A204.1 (cell line): Measurements from ENCODE around the gene PKD1L1.
"Not testable (repeated sequence)": the region's sequence is repeated elsewhere in the genome, so short reads cannot be mapped to it uniquely, and the experiment has no call there.

Experiments used
- FAIRE-seq: peaks from 2 replicates; lab custom pipeline; 2012; peaks lifted over from hg19 to GRCh38; lab: Jason Lieb, UNC

The PKD1L1 gene

DNA sequence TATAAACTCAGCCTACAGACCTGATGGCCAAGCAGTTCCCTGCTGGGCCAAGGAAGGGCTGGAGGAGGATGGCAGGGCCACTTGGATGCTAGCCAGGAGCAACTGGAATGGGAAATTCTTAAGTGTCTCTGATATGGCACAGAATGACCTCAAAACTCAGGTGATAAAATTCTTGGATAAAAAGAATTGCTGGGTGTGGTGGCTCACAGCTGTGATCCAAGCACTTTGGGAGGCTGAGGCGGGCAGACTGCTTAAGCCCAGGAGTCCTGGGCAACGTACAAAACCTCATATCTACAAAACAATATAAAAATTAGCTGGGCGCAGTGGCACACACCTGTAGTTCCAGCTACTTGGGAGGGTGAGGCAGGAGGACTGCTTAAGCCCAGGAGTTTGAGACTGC is 14.0 kb upstream of the PKD1L1 start:
- no peak for FAIRE-seq

DNA sequence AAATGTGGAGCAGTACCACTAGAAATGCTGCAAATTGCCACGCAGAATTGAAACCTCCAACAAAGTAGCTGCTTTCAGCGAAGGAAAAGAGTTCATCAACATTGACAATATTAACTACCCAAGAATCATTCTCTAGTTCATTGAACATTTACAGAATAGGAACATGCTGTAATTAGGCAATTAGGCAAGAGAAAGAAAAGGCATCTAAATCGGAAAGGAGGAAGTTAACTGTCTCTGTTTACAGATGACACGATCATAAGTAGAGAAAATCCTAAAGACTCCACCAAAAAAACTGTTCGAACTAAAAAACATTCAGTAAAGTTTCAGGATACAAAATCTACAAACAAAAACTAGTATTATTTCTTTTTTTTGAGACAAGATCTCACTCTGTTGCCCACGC is 8.9 kb upstream of the PKD1L1 start:
- FAIRE-seq = no peak

- FAIRE-seq = no peak
Observed at GRCh38 chr7:47956220-47956619, 8.0 kb upstream of the PKD1L1 start.

- FAIRE-seq = no peak
Observed at GRCh38 chr7:47954231-47954911, 6.1 kb upstream of the PKD1L1 start.

GRCh38 chr7:47953822-47954221 is 5.6 kb upstream of the PKD1L1 start:
- FAIRE-seq = no peak

- no peak for FAIRE-seq
Observed at GRCh38 chr7:47952224-47952623, 4.0 kb upstream of the PKD1L1 start.

DNA sequence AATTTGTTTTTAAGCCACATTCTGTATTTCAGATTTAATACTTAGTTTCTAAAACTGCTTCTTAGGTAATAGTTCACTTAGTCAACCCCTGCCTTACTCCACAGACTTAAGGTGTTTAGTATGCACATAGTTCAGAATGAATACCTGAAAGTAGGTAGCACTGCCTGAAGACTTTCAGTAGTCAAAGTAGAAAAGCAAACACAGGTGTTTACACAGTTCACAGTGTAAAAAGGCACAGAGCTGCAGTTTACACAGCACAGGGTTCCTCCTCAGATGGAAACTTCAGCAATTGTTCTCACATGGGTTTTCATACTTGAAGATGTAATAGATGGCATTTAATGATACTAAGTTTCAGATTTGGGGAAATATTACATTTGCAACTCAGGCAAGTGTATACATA is 3.1 kb upstream of the PKD1L1 start:
- no peak for FAIRE-seq

- FAIRE-seq = no peak
Observed at GRCh38 chr7:47950714-47951113, 2.4 kb upstream of the PKD1L1 start.

GRCh38 chr7:47949703-47950102 is 1.4 kb upstream of the PKD1L1 start:
- no peak for FAIRE-seq

DNA sequence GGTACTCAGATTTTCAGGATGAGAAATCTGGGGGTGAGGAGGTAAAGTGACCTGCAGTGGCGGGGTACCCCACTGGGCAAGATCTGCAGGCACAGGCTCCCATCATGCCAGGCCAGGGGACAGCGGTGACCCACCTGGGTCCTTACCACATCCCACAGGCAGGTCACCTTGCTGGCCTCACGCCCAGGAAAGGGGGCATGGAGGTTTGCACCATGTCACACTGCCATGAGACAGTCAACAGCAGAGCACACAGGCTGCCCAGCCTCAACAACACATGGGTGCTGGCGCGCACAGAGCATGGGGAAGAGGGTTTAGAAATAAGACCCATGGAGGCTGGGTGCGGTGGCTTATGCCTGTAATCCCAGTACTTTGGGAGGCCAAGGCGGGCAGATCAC is 914 bp downstream of the PKD1L1 start:
- FAIRE-seq = no peak

DNA sequence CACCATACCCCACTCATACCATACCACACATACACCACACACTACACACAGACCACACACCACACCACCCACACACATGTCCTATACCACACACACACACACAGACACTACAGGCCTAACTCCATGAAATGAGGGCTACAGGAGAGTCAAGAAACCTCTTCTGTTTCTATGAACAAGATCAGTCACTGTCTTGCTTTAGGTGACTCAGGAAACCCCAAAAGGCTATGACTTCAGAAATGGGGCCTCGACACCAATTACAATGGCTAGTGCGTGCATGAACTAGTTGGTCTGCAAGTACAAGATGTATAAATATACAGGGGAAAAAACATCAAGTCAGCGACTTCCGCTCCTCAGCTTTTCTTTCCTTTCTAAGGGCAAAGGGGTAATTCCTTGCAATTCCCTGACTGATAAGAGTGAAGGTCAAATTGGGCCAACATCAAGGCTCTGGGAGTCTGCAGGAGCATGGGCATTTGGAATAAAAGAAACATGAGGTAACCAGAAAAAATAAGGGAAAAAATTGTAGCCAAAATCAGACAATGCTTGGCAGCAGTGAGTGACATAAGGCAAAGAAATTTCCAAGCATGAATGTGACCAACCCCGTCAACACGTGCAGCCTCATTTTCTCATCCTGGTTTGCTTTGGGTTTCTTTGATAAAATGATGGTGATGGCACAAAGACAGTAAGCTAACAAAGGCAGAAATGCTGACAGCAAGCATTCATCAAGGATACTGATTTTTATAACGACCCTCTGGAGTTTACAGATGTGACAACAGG is 1.5 kb downstream of the PKD1L1 start:
- no peak for FAIRE-seq

DNA sequence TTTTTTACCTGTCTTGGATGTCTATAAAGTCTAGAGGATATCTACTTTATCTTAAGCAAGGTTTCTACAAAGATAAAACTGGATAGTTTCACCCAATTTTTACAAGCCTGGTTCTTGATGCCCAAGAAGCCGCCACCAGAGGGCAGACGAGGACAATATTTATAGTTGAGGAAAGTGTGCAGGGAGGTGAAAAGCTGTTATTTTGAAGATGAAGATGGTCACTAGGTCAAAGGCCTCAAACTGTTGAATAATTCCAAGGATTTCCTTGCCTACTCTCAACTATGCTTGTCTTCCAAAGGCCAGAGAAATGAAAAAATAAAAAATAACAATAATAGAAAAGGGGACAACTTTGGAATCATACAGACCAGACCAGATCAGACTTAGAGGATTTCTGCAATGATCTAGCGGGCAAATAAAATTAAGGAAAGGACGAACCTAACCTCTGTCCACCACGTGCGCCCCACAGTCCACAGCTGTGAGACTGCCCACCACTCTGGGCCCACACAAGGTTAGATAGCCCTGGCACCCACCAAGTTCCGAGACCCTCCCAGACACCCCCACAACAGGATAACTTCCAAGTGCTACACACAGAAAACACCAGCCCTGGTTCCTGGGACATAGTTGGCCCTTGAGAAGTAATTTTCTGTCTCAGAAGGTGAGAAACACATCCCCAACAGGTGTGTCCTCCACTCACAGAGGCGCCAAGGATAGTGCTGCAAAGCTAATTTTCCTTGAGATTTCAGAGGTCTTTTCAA is 2.8 kb downstream of the PKD1L1 start:
- peak; percentile 77 for FAIRE-seq

- no peak for FAIRE-seq
Observed at GRCh38 chr7:47944536-47945260, 3.6 kb downstream of the PKD1L1 start.

- no peak for FAIRE-seq
Observed at GRCh38 chr7:47943676-47944474, 4.4 kb downstream of the PKD1L1 start.

GRCh38 chr7:47942651-47943050 is 5.6 kb downstream of the PKD1L1 start:
- not testable (repeated sequence) for FAIRE-seq

DNA sequence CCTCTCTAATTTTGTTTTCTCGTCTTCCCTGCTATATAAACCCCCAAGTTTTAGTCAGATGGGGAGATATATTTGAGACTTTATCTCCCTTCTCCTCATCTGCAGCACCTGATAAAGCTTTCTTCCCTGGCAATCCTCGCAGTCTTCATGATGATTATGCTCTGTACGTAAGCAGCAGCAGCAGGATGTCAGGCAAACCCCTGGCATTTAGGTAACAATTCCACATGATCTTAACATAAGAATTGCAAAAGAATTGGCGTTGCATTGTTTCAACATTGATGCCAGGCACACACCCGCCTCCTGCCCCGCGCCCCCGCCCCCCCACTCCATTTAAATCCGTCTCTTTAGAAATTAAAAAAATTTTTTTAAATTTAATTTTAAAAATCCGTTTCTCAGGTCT is 6.1 kb downstream of the PKD1L1 start:
- FAIRE-seq = no peak

DNA sequence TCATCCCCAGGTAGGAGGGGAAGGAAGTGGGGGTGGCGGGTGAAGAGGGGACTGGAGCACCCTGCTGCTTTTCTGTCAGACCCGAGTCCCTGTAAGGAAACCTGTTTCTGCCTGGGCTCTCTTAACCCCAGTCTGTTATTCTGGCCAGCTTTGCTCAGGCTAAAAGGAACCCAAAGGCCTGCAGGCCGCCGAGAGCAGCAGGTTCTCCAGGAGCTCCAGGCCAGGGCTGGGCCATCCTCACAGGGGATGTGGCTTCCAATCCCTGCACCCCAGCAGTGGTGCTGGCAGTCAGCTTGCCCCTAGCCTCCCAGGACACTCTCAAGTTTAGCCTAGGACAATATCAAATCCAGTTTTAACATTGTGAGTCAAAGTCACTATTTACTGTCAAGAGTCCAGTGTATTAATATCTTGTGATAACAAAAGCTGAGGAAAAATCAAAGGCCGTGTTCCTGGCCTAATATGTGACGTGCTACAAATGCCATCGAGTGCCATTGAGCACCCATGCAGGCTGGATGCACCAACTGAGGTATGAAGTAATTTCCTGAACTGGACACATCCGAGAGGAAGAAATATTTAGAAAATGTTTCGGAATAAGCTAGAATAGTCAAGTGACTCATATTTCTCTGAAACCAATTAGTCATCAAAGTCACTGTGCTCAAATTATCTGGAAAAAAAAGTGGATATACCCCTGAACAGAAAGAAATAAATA is 7.0 kb downstream of the PKD1L1 start:
- FAIRE-seq = no peak

DNA sequence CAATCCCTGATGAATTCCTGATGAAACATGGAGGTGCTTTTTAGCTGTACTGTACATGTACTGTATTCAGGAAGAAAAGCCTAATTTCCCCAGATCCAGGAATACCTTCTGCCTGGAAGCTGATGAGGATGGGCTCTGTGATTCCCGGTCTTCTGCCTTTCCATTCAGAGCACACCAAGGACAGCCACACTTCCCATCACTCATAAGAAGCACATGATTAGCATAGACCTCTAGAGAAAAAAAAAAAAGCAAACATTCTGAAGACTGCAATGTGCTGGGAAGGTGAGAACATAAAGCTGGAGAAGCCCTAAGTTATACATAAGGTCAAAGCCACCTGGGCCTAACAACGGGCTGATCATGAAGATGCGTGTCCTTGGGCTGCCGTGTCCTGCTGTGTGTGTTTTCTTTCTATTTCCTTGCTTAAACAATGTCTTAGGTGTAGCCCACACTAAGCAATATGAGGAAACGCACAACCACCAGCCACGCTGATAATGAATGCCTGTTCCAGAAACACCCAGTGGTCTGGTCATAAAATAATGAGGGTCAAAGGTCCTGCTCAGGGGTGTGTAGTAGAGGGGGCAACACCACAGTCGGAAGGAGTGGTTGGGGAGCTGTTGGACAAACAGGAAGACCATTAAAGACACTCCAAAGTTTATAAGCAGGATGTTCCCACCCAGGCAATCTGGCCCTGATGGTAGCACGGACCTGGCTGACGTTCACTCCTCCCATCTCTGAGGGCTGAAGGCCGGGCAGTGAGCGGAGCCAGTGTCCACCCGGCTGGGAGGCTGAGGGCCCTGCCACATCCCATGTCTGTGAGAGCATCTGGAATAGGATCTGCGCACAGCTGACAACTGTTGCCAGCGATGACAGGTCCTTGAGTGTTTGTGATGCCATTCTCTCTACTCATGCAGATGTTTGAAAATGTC is 7.9 kb downstream of the PKD1L1 start:
- no peak for FAIRE-seq

DNA sequence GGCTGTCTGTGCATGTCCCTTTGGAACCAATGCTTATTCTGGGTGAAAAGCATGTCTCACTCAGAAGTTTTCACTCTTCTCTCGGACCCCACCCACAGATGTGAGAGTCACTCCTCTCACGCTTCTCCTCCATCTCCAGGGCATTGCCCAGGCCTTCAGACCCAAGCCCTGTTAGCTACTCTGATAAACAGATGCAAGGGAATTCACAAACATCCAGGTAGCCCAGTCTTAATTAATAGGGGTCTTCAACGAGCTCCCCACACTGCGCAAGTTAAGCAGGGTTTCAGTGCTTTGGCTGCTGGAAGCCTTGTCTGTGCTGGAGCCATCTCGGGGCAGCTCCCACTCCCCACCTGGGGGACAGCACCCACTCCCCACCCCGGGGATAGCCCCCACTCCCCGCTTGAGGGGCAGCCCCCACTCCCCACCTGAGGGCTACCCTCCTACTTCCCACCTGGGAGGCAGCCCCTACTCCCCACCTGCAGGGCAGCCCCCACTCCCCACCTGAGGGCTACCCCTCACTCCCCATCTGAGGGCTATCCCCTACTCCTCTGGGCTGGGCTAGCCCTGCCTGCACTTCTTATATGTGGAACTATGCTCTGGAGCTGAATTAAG is 8.7 kb downstream of the PKD1L1 start:
- no peak for FAIRE-seq
